GM12891 (cell line): Measurements from ENCODE around the gene SRSF5.

Experiments used
- POLR2A ChIP-seq: IDR thresholded peaks from 2 replicates; pipeline ENCODE4 v1.6.1; 2011; ENCODE audit warnings: low read depth, low read length, control low read depth
- POLR2AphosphoS5 ChIP-seq: IDR thresholded peaks from 2 replicates; pipeline ENCODE4 v1.6.1; 2011; ENCODE audit warnings: low read depth, low read length, control low read depth

GRCh38 chr14:69760810-69761209, 6.1 kb upstream of the SRSF5 start:
- TF ChIP-seq POLR2A (no peak), POLR2AphosphoS5 (no peak)
